H54 (cell line): Measurements from ENCODE around the gene KBTBD13.
A peak's percentile ranks its signal among the peaks of the same experiment; 100 is the strongest.
"Not testable (repeated sequence)": the region's sequence is repeated elsewhere in the genome, so short reads cannot be mapped to it uniquely, and the experiment has no call there.

Experiments
- DNase-seq: peaks from one replicate; pipeline ENCODE4 v3.0.0; 2011; ENCODE audit warnings: low spot score, mixed read lengths; ENCODE audit not compliant: insufficient read length
- FAIRE-seq: peaks from 3 replicates; lab custom pipeline; 2011; peaks lifted over from hg19 to GRCh38; lab: Jason Lieb, UNC
- POLR2A ChIP-seq: IDR thresholded peaks from 2 replicates; pipeline ENCODE4 v1.6.1; 2011; ENCODE audit warnings: low read depth, mild to moderate bottlenecking, low read length

KBTBD13 gene

GRCh38 chr15:65041787-65042186 lies 34.8 kb upstream of the KBTBD13 start:
- FAIRE-seq (no peak), DNase-seq (no peak)
- no peak for TF ChIP-seq POLR2A

- FAIRE-seq, result no peak
- no peak for TF ChIP-seq POLR2A
- no peak for DNase-seq
These were observed 33.7 kb upstream of the KBTBD13 start for GRCh38 chr15:65042776-65043327.

- FAIRE-seq, DNase-seq: not testable (repeated sequence)
These were observed 32.3 kb upstream of the KBTBD13 start for GRCh38 chr15:65044218-65044617.

DNA sequence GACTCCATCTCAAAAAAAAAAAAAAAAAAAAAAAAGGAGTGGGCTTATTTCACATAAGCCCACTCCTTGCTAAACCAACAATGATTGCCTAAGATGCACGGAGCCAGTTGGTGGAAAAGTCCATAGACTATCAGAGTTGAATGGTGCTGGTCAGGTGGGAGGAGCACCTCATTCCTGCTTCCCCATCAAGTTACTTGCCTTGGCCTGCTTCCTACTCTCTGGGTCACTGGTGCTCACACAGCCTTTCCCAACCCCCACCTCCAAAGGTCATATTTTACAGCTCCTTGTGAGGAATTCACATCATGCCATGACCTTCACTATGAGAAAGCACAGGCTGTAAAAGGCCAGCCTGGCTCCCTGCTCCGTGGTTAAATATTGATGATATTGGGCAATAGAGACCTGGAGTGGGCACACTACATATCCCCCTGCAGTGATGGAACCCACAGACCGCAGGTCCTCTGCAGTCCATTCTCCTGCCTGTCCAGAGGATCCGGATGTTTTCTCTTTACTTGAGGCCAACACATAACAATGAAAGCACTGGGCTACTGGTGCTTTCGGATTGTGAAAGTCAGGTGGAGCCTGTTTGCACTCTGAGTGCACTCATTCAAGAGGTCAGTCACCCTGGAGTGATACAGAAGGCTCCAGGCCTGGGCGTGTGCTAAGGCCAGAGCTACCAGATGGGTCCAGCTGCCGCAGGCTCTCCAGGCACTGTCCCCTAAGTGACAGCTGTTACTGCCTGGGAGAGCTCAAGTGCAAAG lies 31.6 kb upstream of the KBTBD13 start, which contains the start of gene SLC51B:
Gene SLC51B (plus strand): TSS at position 664 of the 758 bp plus-strand sequence. CDS start 4,618 bp downstream, outside the sequence.
- TF ChIP-seq POLR2A, result no peak
- FAIRE-seq (no peak), DNase-seq (no peak)

GRCh38 chr15:65048241-65048640 lies 28.3 kb upstream of the KBTBD13 start:
- no peak for DNase-seq
- no peak for TF ChIP-seq POLR2A
- no peak for FAIRE-seq

- no peak for TF ChIP-seq POLR2A
- DNase-seq (peak; percentile 84), FAIRE-seq (no peak)
These were observed 27.1 kb upstream of the KBTBD13 start for GRCh38 chr15:65049418-65049840.

DNA sequence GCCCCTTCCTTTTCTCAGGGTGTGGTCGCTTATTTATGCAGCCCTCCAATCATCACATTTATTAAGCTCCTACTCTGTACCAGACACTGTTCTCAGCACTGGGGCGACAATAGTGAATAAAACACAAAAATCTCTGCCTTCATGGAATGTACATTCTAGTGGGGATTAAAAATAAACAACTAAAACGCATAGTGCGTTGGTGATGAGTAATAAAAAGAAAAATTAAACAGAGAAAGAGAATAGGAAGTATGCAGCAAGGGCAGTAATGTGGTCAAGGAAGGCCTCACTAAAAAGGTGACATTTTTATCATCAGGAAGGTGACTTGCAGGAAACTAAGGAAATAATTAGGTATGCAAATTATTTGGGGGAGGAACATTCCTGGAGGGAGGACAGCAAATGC lies 26.3 kb upstream of the KBTBD13 start:
- TF ChIP-seq POLR2A, result no peak
- no peak for FAIRE-seq
- no peak for DNase-seq

GRCh38 chr15:65051266-65051665 lies 25.3 kb upstream of the KBTBD13 start:
- no peak for FAIRE-seq
- DNase-seq, result no peak
- TF ChIP-seq POLR2A, result no peak

DNA sequence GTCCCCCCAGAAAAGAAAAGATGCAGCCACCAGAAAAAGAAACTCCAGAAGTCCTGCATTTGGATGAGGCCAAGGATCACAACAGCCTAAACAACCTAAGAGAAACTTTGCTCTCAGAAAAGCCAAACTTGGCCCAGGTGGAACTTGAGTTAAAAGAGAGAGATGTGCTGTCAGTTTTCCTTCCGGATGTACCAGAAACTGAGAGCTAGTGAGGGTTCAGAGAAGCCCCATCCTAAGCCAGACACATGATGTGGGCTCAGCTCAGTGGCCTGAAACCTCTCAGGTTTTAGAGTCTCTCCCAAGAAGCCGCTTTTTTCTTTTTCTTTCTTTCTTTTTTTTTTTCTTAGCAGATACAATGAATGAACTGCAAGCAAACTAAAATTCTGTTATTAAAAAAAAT lies 23.6 kb upstream of the KBTBD13 start:
- FAIRE-seq (no peak), DNase-seq (no peak)
- TF ChIP-seq POLR2A, result no peak

- peak; percentile 54 for DNase-seq
- no peak for FAIRE-seq
These were observed 22.0 kb upstream of the KBTBD13 start for GRCh38 chr15:65054333-65055200.

GRCh38 chr15:65055201-65055870 lies 21.2 kb upstream of the KBTBD13 start:
- TF ChIP-seq POLR2A, result no peak
- DNase-seq, result no peak
- no peak for FAIRE-seq

More at GRCh38 chr15:65054333-65055200, 22.0 kb upstream of the KBTBD13 start:
- no peak for TF ChIP-seq POLR2A

DNA sequence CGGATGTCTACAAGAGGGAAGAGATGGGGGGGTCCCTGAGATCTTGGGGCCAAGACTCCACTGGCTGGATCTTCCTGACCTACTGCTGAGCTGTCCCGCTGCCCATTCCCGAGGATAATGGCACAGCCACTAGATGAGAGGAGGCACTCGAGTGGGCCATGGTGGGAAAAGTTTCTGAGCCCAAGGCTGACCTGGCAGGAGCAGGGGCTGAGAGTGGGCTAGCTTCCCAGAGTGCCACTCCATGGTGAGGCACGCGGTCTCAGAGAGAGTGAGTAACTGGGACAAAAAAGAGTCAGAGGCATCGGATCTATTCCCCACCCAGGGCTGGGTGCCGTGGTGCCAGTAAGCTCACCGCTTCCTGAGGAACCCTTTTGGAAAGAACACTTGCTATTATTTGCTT lies 20.4 kb upstream of the KBTBD13 start:
- no peak for TF ChIP-seq POLR2A
- FAIRE-seq (no peak), DNase-seq (no peak)

DNA sequence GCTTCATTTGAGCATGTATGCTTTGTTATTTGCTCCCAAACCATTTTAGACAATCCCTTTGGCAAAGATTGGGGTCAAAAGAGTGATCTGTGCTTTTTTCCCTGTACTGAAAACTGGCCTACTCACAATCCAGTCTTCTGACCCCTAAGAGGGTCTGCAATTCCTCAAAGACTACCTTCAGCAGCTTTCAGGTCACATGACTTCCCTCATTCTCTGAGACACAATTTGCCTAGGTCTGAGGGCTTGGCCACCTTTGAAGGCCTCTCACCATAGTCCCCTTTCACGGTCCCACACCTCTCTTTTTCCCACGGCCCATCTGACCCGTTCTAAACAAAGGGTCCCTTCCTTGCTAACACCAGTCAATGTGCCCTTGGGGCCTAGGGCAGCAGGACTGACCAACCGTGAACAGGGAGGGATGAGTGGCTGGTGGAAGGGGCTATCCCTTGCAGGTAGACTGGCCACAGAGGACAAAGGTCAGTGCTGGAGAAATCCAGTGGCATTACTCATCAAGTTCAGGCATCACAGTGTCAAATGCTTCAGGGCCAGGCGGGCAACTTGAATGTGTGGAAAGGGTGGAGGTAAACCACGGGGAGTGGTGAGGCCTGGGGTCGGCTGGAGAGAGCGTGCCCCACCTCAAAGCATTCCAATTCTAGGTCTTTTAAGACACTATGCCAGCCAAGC lies 19.5 kb upstream of the KBTBD13 start:
- DNase-seq (peak; percentile 57), FAIRE-seq (no peak)
- TF ChIP-seq POLR2A, result no peak

DNA sequence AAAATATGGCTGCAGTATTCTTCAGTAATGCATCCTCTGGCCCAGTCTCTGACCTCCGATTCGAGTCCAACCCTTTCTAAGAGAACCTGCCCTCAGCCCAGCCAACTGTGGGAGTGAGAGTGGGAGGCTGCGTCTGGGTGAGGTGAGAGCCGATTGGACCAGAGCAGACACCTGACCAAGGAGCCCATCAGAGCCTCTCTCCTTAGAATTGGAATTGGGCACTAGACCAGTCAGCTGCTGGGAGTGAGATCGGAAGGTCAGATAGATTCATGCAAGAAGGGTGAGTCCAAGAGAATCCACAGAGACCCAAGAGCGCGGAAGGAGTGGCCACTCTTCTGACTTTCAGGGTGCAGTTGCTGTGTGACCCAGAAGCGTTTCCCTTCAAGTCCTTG lies 19.0 kb upstream of the KBTBD13 start:
- DNase-seq (no peak), FAIRE-seq (no peak)
- TF ChIP-seq POLR2A, result no peak
